Stimulated activated naive CD4-positive, alpha-beta T cell treated with Interleukin-2 at 50 U/mL for 16 hours (primary cell): Measurements from ENCODE around the gene SLC2A10.

Experiments used
- DNase-seq: peaks from one replicate; lab custom pipeline; 2025; lab: John Stamatoyannopoulos, UW

The SLC2A10 gene

DNA sequence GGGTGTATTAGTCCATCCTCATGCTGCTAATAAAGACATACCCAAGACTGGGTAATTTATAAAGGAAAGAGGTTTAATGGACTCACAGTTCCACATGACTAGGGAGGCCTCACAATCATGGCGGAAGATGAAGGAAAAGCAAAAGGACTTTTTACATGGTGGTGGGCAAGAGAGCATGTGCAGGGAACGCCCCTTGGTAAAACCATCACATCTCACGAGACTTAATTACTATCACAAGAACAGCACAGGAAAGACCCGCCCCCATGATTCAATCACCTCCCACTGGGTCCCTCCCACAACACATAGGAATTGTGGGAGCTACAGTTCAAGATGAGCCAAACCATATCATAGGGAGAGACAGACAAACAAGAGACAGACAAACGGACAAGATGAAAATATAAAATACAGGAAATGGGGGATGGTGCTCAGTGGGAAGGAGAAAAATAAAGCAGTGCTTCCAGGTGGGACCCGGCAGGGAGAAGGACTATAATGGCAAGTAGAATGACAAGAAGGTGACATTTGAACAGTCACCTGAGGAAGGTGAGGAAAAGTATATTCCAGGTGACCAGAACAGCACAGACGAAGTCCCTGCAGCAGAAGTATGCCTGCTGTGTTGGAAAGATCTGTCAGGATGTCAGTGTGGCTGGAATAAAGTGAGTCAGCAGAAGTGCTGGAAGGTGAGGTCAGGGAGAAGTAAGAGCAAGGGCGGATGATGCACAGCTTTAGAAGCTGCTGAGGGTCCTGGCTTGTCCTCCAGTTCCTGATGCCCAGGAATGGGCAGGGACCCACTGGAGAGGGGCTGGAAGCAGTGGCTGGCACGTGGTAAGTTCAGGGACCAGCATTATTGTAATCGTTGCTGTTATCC is 61.1 kb downstream of the SLC2A10 start:
- DNase-seq, result no peak

DNA sequence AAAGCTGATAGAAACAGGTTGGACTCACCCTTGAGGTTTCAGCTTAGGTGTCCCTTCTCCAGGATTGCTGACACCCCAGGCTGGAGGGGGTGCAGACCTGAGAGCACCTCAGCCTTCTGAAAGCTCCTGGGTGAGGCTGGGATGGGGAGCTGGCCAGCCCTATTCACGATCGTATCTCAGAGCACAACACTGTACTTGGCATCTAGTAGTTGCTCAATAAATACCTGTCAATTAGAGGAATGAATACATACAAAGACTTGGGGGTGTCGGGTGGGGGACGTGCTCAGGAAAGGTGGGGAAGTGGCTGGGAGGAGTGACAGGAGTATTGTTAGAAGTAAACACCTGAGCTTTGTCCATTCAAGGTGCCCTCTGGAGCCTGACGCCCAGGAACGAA is 61.7 kb downstream of the SLC2A10 start:
- no peak for DNase-seq

GRCh38 chr20:46772901-46773300 is 63.5 kb downstream of the SLC2A10 start:
- DNase-seq, result no peak

- DNase-seq, result no peak
Measured at GRCh38 chr20:46773680-46774079, 64.2 kb downstream of the SLC2A10 start.

DNA sequence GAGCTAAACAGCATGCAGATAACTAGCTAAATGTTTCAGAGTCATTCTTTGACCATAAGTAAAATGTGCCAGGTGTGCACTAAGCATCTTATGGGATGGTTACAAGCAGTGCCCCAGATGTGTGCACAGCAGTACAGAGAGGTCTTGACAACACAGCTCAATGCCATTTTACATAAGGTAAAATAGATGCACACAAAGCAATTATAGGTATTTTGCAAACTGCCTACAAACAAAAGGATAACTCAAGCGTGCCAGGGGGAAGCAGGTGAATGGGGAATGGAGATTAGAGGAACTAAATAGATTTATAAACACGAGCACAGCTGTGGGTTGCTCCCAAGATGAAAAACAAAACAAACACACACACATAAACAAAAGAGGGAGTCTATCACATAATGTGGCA is 64.8 kb downstream of the SLC2A10 start:
- DNase-seq, result no peak

GRCh38 chr20:46774943-46775560 is 65.6 kb downstream of the SLC2A10 start:
- no peak for DNase-seq

DNA sequence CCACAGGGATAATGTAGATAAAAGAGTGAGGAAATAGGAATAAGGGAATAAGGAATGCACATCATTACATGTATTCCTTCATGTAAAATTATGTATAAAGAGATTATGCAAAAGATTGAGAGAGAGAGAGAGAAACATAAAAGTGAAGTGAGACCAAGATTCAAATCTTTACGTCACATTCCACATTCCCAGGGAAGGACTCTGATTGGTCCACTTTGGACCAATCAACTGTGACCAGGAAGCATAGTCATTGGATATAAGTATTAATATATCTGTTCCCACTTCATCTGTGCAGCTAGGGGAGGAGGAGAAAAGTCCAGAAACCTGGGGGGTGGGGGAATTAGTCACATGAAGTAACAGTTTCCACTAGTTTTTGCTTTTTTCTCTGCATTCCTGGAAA is 66.4 kb downstream of the SLC2A10 start:
- DNase-seq, result no peak

DNA sequence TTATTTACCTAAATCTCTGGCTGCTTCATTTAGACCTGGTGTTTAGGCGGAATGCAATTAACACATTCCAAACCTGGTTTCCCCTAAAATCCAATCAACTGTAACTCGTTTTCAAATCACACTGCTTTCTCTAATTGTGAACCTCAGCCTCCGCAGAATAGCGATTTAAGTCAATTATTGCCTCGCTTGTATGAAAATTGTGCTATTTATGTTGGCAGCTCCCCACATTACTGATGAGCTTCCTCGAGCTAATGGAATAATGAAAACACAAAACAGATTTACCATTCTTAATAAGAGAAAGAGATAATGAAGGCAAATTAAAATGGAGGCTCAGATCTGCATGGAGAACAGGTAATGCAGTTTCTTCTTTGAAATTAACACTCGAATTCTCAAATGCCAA is 67.9 kb downstream of the SLC2A10 start:
- no peak for DNase-seq

DNA sequence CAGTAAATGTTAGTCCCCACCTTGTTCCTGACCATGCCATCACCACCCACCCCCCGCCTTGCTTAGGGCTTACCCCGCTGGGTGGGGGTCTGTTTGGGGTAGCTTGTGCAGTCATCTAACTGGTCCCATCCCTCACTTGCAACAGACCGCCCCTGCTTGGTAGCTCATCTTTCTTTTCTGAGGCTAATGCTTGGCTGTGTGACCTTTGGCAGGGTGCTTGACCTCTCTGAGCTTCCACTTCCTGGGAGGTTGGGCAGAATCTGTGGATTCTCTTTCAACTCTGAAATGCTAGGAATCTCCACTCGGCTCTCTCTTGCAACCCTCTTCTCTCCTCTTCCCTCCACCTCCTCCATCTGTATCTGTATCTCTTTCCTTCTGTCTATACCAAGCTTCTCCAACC is 70.4 kb downstream of the SLC2A10 start:
- DNase-seq, result no peak

DNA sequence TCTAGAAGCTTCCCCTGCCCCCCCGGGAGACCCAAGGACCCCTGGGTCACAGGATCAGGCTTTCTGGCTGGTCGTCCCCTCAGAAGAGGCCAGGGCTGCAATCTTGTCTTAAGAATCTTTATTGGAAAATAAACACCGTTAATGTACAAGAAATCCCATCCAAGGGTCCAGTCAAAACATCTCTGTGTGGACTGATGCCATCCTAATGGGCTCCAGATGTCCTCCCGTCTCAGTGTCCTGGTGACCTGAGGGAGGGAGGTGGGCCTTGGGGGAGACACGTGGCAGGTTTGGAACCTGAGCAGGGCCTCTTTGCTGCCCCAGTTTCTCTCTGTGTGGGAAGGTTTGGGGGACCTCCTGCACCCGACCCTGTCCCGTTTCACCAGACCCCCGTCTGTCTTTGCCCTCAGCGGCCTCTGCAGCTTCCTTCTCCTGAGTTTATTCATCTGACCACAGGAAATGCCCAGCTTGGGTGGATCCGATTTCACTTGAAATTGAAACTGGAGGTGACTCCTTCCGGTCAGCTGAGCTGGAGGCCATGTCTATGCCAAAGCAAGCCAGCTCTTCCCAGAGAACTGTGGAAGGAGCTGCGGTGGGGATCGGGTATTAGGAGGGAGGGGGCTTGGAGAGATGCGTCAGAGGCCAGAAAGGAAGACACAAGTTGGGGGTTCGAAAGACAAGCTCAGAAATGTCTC is 75.1 kb downstream of the SLC2A10 start:
- no peak for DNase-seq
